ENCODE data around the gene PLGLB1. TPM values are rescaled to one million over a fixed set of nuclear protein-coding genes. Genes with fewer than 3 reads are reported as not detected.
A peak's percentile ranks its signal among the peaks of the same experiment; 100 is the strongest.
"Not testable (repeated sequence)": the region's sequence is repeated elsewhere in the genome, so short reads cannot be mapped to it uniquely, and the experiment has no call there.

PLGLB1 gene
- total RNA-seq (0.26 and 0.99 TPM in 2 replicates), polyA plus RNA-seq (0.41 and 0.66 TPM in 2 replicates), polyA minus RNA-seq (ENCODE audit: low replicate concordance) (not detected in 2 replicates)
- 0.36 TPM in 1 of 2 replicates, not detected in the other for polyA plus RNA-seq (2012)

- not testable (repeated sequence) for DNase-seq (ENCODE audit: low read depth in 2 of 2)
Measured at GRCh38 chr2:87021744-87022143, at the start of gene PLGLB1. Gene PLGLB1, minus strand, starts transcription at chr2:87021844. Its CDS starts 61 bp downstream, at chr2:87021783.

GRCh38 chr2:87064305-87064704 is 42.7 kb upstream of the PLGLB1 start:
- not testable (repeated sequence) for H3K27ac ChIP-seq (ENCODE audit: insufficient read depth, low read length); H3K4me2 ChIP-seq (ENCODE audit: extremely low read depth, insufficient read depth, low read length); DNase-seq (ENCODE audit: low read depth in 2 of 2); H3K4me3 ChIP-seq (replicated peaks in 1 of 4; ENCODE audit: control extremely low read depth in 1 of 4, insufficient read depth in 1 of 4, low read depth in 3 of 4, low read length in 4 of 4); H2AFZ ChIP-seq (ENCODE audit: low read length); H3K4me1 ChIP-seq (ENCODE audit: control insufficient read depth, extremely low read depth, insufficient read depth, low read length); H4K20me1 ChIP-seq (ENCODE audit: control insufficient read depth, extremely low read depth, insufficient read depth, low read length); H3K9me3 ChIP-seq (ENCODE audit: control insufficient read depth, insufficient read depth, low read depth, low read length); H3K79me2 ChIP-seq (ENCODE audit: control insufficient read depth, insufficient read depth, low read length); H3K36me3 ChIP-seq (ENCODE audit: control insufficient read depth, insufficient read depth, low read length); H3K27me3 ChIP-seq (ENCODE audit: control insufficient read depth, insufficient read depth, low read length); H3K9ac ChIP-seq (ENCODE audit: insufficient read depth, low read length)

More at GRCh38 chr2:87021744-87022143, at the start of gene PLGLB1:
- H3K9ac ChIP-seq (ENCODE audit: insufficient read depth, low read length); H3K9me3 ChIP-seq (ENCODE audit: control insufficient read depth, insufficient read depth, low read depth, low read length); H3K27me3 ChIP-seq (ENCODE audit: control insufficient read depth, insufficient read depth, low read length); H2AFZ ChIP-seq (ENCODE audit: low read length); H3K79me2 ChIP-seq (ENCODE audit: control insufficient read depth, insufficient read depth, low read length); H3K4me3 ChIP-seq (replicated peaks in 1 of 4; ENCODE audit: control extremely low read depth in 1 of 4, insufficient read depth in 1 of 4, low read depth in 3 of 4, low read length in 4 of 4); H3K36me3 ChIP-seq (ENCODE audit: control insufficient read depth, insufficient read depth, low read length); H3K27ac ChIP-seq (ENCODE audit: insufficient read depth, low read length); H3K4me1 ChIP-seq (ENCODE audit: control insufficient read depth, extremely low read depth, insufficient read depth, low read length); H3K4me2 ChIP-seq (ENCODE audit: extremely low read depth, insufficient read depth, low read length); H4K20me1 ChIP-seq (ENCODE audit: control insufficient read depth, extremely low read depth, insufficient read depth, low read length): not testable (repeated sequence)

- H3K4me2 ChIP-seq (ENCODE audit: extremely low read depth, insufficient read depth, low read length); H3K36me3 ChIP-seq (ENCODE audit: control insufficient read depth, insufficient read depth, low read length); H4K20me1 ChIP-seq (ENCODE audit: control insufficient read depth, extremely low read depth, insufficient read depth, low read length); H3K79me2 ChIP-seq (ENCODE audit: control insufficient read depth, insufficient read depth, low read length); H3K4me1 ChIP-seq (ENCODE audit: control insufficient read depth, extremely low read depth, insufficient read depth, low read length); H2AFZ ChIP-seq (ENCODE audit: low read length); H3K27ac ChIP-seq (ENCODE audit: insufficient read depth, low read length); H3K27me3 ChIP-seq (ENCODE audit: control insufficient read depth, insufficient read depth, low read length); H3K9me3 ChIP-seq (ENCODE audit: control insufficient read depth, insufficient read depth, low read depth, low read length); H3K4me3 ChIP-seq (replicated peaks in 1 of 4; ENCODE audit: control extremely low read depth in 1 of 4, insufficient read depth in 1 of 4, low read depth in 3 of 4, low read length in 4 of 4); H3K9ac ChIP-seq (ENCODE audit: insufficient read depth, low read length): not testable (repeated sequence)
- DNase-seq (ENCODE audit: low read depth in 2 of 2), result peak in 1 of 2 donors; percentile 21
Measured at GRCh38 chr2:87063431-87063830, 41.8 kb upstream of the PLGLB1 start.

GRCh38 chr2:87061519-87061918 is 39.9 kb upstream of the PLGLB1 start:
- H3K4me2 ChIP-seq (ENCODE audit: extremely low read depth, insufficient read depth, low read length), result not testable (repeated sequence)

DNA sequence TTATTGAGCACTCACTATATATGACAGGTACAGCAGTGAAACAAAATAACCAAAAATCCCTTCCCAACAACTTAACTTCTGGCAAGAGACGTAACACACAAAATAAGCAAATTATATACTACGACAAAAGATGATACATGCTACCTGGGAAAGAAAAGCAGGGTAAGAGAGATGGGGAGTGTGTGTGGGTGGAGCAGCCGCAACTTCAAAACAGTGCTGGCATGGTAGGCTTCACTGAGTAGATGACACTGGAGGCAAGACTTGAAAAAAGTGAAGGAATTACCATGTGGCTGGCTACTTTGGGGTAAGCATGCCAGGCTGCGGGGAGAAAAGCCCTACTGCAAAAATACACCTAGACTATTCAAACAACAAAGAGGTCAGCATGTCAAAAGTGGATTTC is 36.0 kb upstream of the PLGLB1 start:
- H2AFZ ChIP-seq (ENCODE audit: low read length); H3K79me2 ChIP-seq (ENCODE audit: control insufficient read depth, insufficient read depth, low read length); H3K9me3 ChIP-seq (ENCODE audit: control insufficient read depth, insufficient read depth, low read depth, low read length); H3K27ac ChIP-seq (ENCODE audit: insufficient read depth, low read length); H3K27me3 ChIP-seq (ENCODE audit: control insufficient read depth, insufficient read depth, low read length); H3K4me1 ChIP-seq (ENCODE audit: control insufficient read depth, extremely low read depth, insufficient read depth, low read length); DNase-seq (ENCODE audit: low read depth in 2 of 2); H3K9ac ChIP-seq (ENCODE audit: insufficient read depth, low read length); H3K4me2 ChIP-seq (ENCODE audit: extremely low read depth, insufficient read depth, low read length); H3K36me3 ChIP-seq (ENCODE audit: control insufficient read depth, insufficient read depth, low read length); H3K4me3 ChIP-seq (replicated peaks in 1 of 4; ENCODE audit: control extremely low read depth in 1 of 4, insufficient read depth in 1 of 4, low read depth in 3 of 4, low read length in 4 of 4); H4K20me1 ChIP-seq (ENCODE audit: control insufficient read depth, extremely low read depth, insufficient read depth, low read length): not testable (repeated sequence)

More at GRCh38 chr2:87061519-87061918, 39.9 kb upstream of the PLGLB1 start:
- not testable (repeated sequence) for H3K9me3 ChIP-seq (ENCODE audit: control insufficient read depth, insufficient read depth, low read depth, low read length); H2AFZ ChIP-seq (ENCODE audit: low read length); DNase-seq (ENCODE audit: low read depth in 2 of 2); H3K36me3 ChIP-seq (ENCODE audit: control insufficient read depth, insufficient read depth, low read length); H3K79me2 ChIP-seq (ENCODE audit: control insufficient read depth, insufficient read depth, low read length); H3K27me3 ChIP-seq (ENCODE audit: control insufficient read depth, insufficient read depth, low read length); H3K4me3 ChIP-seq (replicated peaks in 1 of 4; ENCODE audit: control extremely low read depth in 1 of 4, insufficient read depth in 1 of 4, low read depth in 3 of 4, low read length in 4 of 4); H3K9ac ChIP-seq (ENCODE audit: insufficient read depth, low read length); H3K4me1 ChIP-seq (ENCODE audit: control insufficient read depth, extremely low read depth, insufficient read depth, low read length); H4K20me1 ChIP-seq (ENCODE audit: control insufficient read depth, extremely low read depth, insufficient read depth, low read length); H3K27ac ChIP-seq (ENCODE audit: insufficient read depth, low read length)

DNA sequence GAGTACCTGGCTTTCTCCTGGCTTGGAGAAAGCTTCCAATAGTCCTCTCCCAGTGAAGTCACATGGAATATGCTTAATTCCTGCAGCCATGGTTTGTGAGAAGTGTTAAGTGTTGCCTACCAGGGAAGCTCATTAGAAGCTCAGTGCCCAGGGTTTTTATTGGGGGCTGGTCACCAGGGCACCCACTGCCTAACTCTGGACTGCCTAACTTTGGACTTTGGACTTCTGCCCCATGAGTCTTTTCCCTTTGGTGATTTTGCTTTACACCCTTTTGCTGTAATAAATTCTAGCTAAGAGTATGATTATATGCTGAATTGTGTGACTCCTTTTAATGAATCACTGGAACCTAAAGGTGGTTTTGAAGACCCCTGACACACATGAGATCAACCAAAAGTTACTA is 35.2 kb upstream of the PLGLB1 start:
- H4K20me1 ChIP-seq (ENCODE audit: control insufficient read depth, extremely low read depth, insufficient read depth, low read length); H3K27me3 ChIP-seq (ENCODE audit: control insufficient read depth, insufficient read depth, low read length); H3K4me3 ChIP-seq (replicated peaks in 1 of 4; ENCODE audit: control extremely low read depth in 1 of 4, insufficient read depth in 1 of 4, low read depth in 3 of 4, low read length in 4 of 4); H3K79me2 ChIP-seq (ENCODE audit: control insufficient read depth, insufficient read depth, low read length); DNase-seq (ENCODE audit: low read depth in 2 of 2); H3K36me3 ChIP-seq (ENCODE audit: control insufficient read depth, insufficient read depth, low read length); H3K4me2 ChIP-seq (ENCODE audit: extremely low read depth, insufficient read depth, low read length); H2AFZ ChIP-seq (ENCODE audit: low read length); H3K9me3 ChIP-seq (ENCODE audit: control insufficient read depth, insufficient read depth, low read depth, low read length); H3K9ac ChIP-seq (ENCODE audit: insufficient read depth, low read length); H3K27ac ChIP-seq (ENCODE audit: insufficient read depth, low read length); H3K4me1 ChIP-seq (ENCODE audit: control insufficient read depth, extremely low read depth, insufficient read depth, low read length): not testable (repeated sequence)

DNA sequence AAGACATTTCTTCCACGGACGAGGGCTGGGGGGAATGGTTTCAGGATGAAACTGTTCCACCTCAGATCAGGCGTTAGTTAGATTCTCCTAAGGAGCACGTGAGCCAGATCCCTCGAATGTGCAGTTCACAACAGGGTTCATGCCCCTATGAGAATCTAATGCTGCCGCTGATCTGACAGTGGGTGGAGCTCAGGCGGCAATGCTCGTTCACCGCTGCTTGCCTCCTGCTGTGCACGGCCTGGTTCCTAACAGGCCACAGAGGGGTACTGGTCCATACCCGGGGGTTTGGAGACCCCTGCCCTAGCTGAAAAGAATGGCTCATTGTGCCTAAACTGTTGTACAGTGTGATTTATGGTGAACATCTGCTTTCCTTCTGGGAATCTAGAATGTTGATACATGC is 34.8 kb upstream of the PLGLB1 start:
- H3K4me1 ChIP-seq (ENCODE audit: control insufficient read depth, extremely low read depth, insufficient read depth, low read length); H2AFZ ChIP-seq (ENCODE audit: low read length); H3K36me3 ChIP-seq (ENCODE audit: control insufficient read depth, insufficient read depth, low read length); H3K4me3 ChIP-seq (replicated peaks in 1 of 4; ENCODE audit: control extremely low read depth in 1 of 4, insufficient read depth in 1 of 4, low read depth in 3 of 4, low read length in 4 of 4); H3K9ac ChIP-seq (ENCODE audit: insufficient read depth, low read length); H3K4me2 ChIP-seq (ENCODE audit: extremely low read depth, insufficient read depth, low read length); H3K79me2 ChIP-seq (ENCODE audit: control insufficient read depth, insufficient read depth, low read length); H3K27ac ChIP-seq (ENCODE audit: insufficient read depth, low read length); H4K20me1 ChIP-seq (ENCODE audit: control insufficient read depth, extremely low read depth, insufficient read depth, low read length); DNase-seq (ENCODE audit: low read depth in 2 of 2); H3K9me3 ChIP-seq (ENCODE audit: control insufficient read depth, insufficient read depth, low read depth, low read length); H3K27me3 ChIP-seq (ENCODE audit: control insufficient read depth, insufficient read depth, low read length): not testable (repeated sequence)
